Adrenal gland (tissue), 5 donors: ENCODE data around the gene TFPI2.

Experiments
- CTCF ChIP-seq, 6 experiments: fragments of 450-650 bp in 4 of 6; fragments of 200-600 bp in 2 of 6; sonication (generic) in 1 of 6; IDR thresholded peaks; 1 replicate in 5 of 6; 2 replicates in 1 of 6; pipeline versions ENCODE4 v1.5.1 to v1.8.0; 2016 to 2021; ENCODE audit warnings: antibody characterized with exemption in 6 of 6, mild to moderate bottlenecking in 2 of 6, moderate library complexity in 1 of 6
- POLR2A ChIP-seq, 2 donors: fragments of 450-650 bp; IDR thresholded peaks; one replicate each; pipeline ENCODE4 v1.6.1; 2017; ENCODE audit warnings: antibody characterized with exemption in 2 of 2, mild to moderate bottlenecking in 2 of 2, moderate library complexity in 1 of 2
- donor health status: DM: no; HTN: no; CAD: no.

- TF ChIP-seq CTCF (IDR thresholded peaks at IDR 0.05) (no peak), POLR2A (IDR thresholded peaks at IDR 0.05) (no peak)
Measured at GRCh38 chr7:93921186-93921585, 30.6 kb upstream of the TFPI2 start.
